ENCODE data around the gene RNF166. TPM values are rescaled to one million over a fixed set of nuclear protein-coding genes. Genes with fewer than 3 reads are reported as not detected.
"Not testable (repeated sequence)": the region's sequence is repeated elsewhere in the genome, so short reads cannot be mapped to it uniquely, and the experiment has no call there.

Gene RNF166
- total RNA-seq, 1 experiment from 2014 or later: 36.3 TPM

GRCh38 chr16:88671806-88672205 lies 34.4 kb downstream of the RNF166 start:
- no peaks in the 10 kb centered on the region for H3K36me3 ChIP-seq (ENCODE audit: insufficient read depth, low read length, poor library complexity, severe bottlenecking)
- H3K4me3 ChIP-seq (ENCODE audit: low read depth, low read length, poor library complexity, severe bottlenecking): no peak overlapping the region
- TF ChIP-seq CTCF (conservative IDR thresholded peaks at IDR 0.05; ENCODE audit: low read depth, low read length) (no peak), EZH2 (IDR thresholded peaks at IDR 0.05; ENCODE audit: borderline replicate concordance, low read depth, low read length, poor library complexity, severe bottlenecking) (no peak)
- POLR2A ChIA-PET (ENCODE audit: low non-redundant PET): no interaction called here
- intact Hi-C loops (cut with micrococcal nuclease; ENCODE audit: unreplicated experiment): no loop called here
- no TSS peak for BruUV-seq (replicated peaks)
- no peak overlapping the region for H3K27ac ChIP-seq (ENCODE audit: low read depth, low read length, poor library complexity, severe bottlenecking)
- H3K27me3 ChIP-seq (replicated peaks; ENCODE audit: insufficient read depth, low read depth, low read length, poor library complexity): no peaks in the 10 kb centered on the region
- no peaks in the 10 kb centered on the region for H3K4me1 ChIP-seq (ENCODE audit: insufficient read depth, low read length, poor library complexity, severe bottlenecking)
- CTCF ChIA-PET: interaction anchor here (1.2 kb wide), 1 partner anchor 14 kb away, joined by 11 read pairs; no protein-coding TSS in a partner anchor
- no peak for DNase-seq (ENCODE audit: low spot score)
- no peaks in the 10 kb centered on the region for H3K9me3 ChIP-seq (ENCODE audit: low read depth, low read length, poor library complexity, severe bottlenecking)

GRCh38 chr16:88669980-88670379 lies 36.2 kb downstream of the RNF166 start:
- TF ChIP-seq CTCF (conservative IDR thresholded peaks at IDR 0.05; ENCODE audit: low read depth, low read length) (no peak), EZH2 (IDR thresholded peaks at IDR 0.05; ENCODE audit: borderline replicate concordance, low read depth, low read length, poor library complexity, severe bottlenecking) (no peak)
- no TSS peak for BruUV-seq (replicated peaks)
- no peak for DNase-seq (ENCODE audit: low spot score)
- H3K27ac ChIP-seq (ENCODE audit: low read depth, low read length, poor library complexity, severe bottlenecking): peak overlapping the region; percentile 23
- CTCF ChIA-PET: no interaction called here
- POLR2A ChIA-PET (ENCODE audit: low non-redundant PET): no interaction called here
- H3K4me1 ChIP-seq (ENCODE audit: insufficient read depth, low read length, poor library complexity, severe bottlenecking): no peaks in the 10 kb centered on the region
- no peak overlapping the region for H3K4me3 ChIP-seq (ENCODE audit: low read depth, low read length, poor library complexity, severe bottlenecking)
- intact Hi-C loops (cut with micrococcal nuclease; ENCODE audit: unreplicated experiment): no loop called here
- H3K36me3 ChIP-seq (ENCODE audit: insufficient read depth, low read length, poor library complexity, severe bottlenecking): no peaks in the 10 kb centered on the region
- no peaks in the 10 kb centered on the region for H3K9me3 ChIP-seq (ENCODE audit: low read depth, low read length, poor library complexity, severe bottlenecking)
- H3K27me3 ChIP-seq (replicated peaks; ENCODE audit: insufficient read depth, low read depth, low read length, poor library complexity): no peaks in the 10 kb centered on the region

- H3K4me3 ChIP-seq (ENCODE audit: low read depth, low read length, poor library complexity, severe bottlenecking); H3K4me1 ChIP-seq (ENCODE audit: insufficient read depth, low read length, poor library complexity, severe bottlenecking); intact Hi-C loops (cut with micrococcal nuclease; ENCODE audit: unreplicated experiment); H3K9me3 ChIP-seq (ENCODE audit: low read depth, low read length, poor library complexity, severe bottlenecking); H3K36me3 ChIP-seq (ENCODE audit: insufficient read depth, low read length, poor library complexity, severe bottlenecking); CTCF ChIA-PET; H3K27ac ChIP-seq (ENCODE audit: low read depth, low read length, poor library complexity, severe bottlenecking); BruUV-seq (replicated peaks); H3K27me3 ChIP-seq (replicated peaks; ENCODE audit: insufficient read depth, low read depth, low read length, poor library complexity); DNase-seq (ENCODE audit: low spot score); POLR2A ChIA-PET (ENCODE audit: low non-redundant PET): not testable (repeated sequence)
Measured at GRCh38 chr16:88669493-88669892, 36.7 kb downstream of the RNF166 start.

- BruUV-seq (replicated peaks): no TSS peak
- POLR2A ChIA-PET (ENCODE audit: low non-redundant PET): no interaction called here
- Histone ChIP-seq H3K27ac (ENCODE audit: low read depth, low read length, poor library complexity, severe bottlenecking) (no peak overlapping the region), H3K4me1 (ENCODE audit: insufficient read depth, low read length, poor library complexity, severe bottlenecking) (no peaks in the 10 kb centered on the region), H3K4me3 (ENCODE audit: low read depth, low read length, poor library complexity, severe bottlenecking) (no peak overlapping the region), H3K36me3 (ENCODE audit: insufficient read depth, low read length, poor library complexity, severe bottlenecking) (no peaks in the 10 kb centered on the region), H3K9me3 (ENCODE audit: low read depth, low read length, poor library complexity, severe bottlenecking) (no peaks in the 10 kb centered on the region), H3K27me3 (replicated peaks; ENCODE audit: insufficient read depth, low read depth, low read length, poor library complexity) (no peaks in the 10 kb centered on the region)
- intact Hi-C loops (cut with micrococcal nuclease; ENCODE audit: unreplicated experiment): no loop called here
- CTCF ChIA-PET: no interaction called here
- no peak for TF ChIP-seq EZH2 (IDR thresholded peaks at IDR 0.05; ENCODE audit: borderline replicate concordance, low read depth, low read length, poor library complexity, severe bottlenecking)
- TF ChIP-seq CTCF (conservative IDR thresholded peaks at IDR 0.05; ENCODE audit: low read depth, low read length): no peak
- no peak for DNase-seq (ENCODE audit: low spot score)
Measured at GRCh38 chr16:88667461-88667860, 38.7 kb downstream of the RNF166 start.
